ENCODE results near the gene TP53INP2.
"Not testable (repeated sequence)": the region's sequence is repeated elsewhere in the genome, so short reads cannot be mapped to it uniquely, and the experiment has no call there.

TP53INP2 gene

DNA sequence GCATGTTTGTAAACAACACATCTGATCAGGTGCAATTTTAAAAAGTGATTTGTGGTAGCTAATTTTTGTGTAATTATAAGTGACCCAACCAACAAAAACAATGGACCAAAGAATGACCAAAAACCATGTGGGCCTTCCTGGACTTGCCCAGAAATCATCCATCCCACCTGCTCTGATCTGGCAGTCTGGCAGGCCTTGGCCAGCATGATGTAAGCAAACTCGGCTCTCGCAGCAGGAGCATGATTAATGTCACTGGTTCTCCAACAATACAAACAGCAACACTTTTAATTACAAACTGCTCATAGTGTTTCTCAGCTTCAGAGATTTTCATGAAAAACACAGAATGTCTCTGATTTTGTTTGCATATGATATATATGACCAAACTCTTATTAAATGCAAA lies 16.1 kb downstream of the TP53INP2 start:
- DNase-seq (ENCODE audit: low spot score), result no peak
- FAIRE-seq, result no peak

DNA sequence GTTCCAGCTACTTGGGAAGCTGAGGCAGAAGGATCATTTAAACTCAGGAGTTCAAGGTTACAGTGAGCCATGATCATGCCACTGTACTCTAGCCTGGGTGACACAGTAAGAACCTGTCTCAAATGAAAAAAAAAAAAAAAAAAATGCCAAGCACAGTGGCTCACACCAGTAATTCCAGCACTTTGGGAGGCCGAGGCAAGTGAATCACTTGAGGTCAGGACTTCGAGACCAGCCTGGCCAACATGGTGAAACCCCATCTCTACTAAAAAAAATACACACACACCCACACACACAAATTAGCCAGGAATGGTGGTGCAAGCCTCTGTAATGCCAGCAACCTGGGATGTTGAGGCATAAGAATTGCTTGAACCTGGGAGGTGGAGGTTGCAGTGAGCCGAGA lies 18.4 kb downstream of the TP53INP2 start:
- not testable (repeated sequence) for FAIRE-seq; DNase-seq (ENCODE audit: low spot score)

DNA sequence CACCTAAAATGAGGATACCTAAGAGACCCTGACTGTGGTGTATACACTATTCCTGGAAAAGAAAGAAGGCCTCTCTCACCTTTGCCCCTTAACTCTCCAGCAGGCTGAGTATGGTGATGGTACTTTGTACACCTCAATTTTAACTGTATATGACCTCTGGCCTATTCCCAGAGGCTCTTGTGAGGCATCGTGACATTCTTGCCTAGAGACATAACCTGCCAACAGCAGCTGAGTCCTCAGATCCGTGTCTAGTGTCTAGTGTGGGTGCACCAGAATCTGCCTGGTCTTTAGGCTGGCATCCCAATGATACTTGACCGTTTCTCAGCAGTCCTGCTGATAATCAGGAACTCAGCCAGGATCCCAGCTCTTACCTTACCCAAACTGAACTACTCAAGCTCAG lies 20.0 kb downstream of the TP53INP2 start:
- no peak for DNase-seq (ENCODE audit: low spot score)
- no peak for FAIRE-seq

DNA sequence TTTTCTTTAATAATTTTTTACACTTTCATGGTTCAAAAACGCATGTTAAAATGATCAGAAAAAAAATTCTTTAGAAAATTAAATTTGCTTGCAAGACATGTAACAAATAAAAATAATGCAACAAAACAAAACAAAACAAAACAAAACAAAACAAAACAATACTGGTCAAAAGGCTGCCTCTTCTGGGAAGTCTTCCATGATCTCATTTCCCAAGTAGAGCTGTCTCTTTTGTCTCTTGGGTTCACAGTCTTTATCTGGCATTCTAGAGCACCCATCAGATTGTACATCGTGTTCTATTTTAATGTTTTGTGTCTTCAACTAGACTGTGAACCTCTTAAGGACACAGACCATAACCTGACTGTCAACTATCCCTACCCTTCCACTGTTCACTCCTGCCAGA lies 25.3 kb downstream of the TP53INP2 start:
- no peak for DNase-seq (ENCODE audit: low spot score)

DNA sequence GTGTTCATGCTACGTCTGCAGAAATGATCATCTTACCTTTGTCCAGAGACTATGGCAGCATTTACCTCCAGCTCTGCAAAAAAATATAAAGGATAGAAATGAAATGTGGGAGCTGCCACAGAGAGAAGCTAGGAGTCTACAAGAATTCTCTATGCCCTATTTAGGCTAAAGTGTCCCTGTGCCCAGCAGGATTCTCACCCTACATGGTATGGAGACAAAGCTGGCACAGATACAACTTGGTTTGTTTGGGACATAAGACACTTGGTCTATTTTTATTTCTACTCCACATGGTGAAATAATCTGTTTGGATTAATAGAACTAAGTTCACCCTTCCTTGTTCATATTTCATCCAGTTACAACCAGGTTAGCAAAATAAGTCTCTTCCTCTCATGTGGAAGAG lies 28.4 kb downstream of the TP53INP2 start:
- no peak for FAIRE-seq

More for the DNA sequence above, 25.3 kb downstream of the TP53INP2 start:
- no peak for FAIRE-seq

DNA sequence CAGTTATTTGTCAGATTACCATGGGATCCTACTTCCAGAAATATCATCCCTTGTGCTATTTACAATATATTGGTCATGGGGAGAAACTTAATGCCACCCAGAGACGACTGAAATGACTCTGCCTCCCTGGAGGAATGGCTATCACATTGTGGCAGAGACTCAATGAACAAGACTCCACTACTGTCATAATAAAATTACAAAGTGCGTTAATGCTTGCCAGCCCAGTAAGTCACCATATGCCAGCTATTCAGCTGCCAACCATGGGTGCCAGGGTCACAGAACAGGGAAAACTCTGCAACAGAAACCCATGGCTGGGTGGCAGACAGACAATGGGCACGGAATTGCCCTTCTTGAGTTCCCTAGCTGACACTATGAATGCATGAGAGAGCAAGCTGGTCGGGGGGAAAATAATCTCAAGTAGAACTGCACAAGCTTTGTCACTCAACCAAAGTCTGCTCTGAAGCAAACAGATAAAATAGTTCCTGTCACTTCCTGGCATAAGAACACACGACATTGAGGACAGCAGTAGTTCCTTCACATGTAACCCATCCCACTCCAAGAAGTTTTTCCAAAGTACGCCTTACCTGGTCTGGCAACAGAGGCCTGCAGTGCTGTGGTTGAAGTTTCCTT lies 32.1 kb downstream of the TP53INP2 start:
- no peak for DNase-seq (ENCODE audit: low spot score)
- no peak for FAIRE-seq

More for the DNA sequence above, 28.4 kb downstream of the TP53INP2 start:
- DNase-seq (ENCODE audit: low spot score), result no peak

DNA sequence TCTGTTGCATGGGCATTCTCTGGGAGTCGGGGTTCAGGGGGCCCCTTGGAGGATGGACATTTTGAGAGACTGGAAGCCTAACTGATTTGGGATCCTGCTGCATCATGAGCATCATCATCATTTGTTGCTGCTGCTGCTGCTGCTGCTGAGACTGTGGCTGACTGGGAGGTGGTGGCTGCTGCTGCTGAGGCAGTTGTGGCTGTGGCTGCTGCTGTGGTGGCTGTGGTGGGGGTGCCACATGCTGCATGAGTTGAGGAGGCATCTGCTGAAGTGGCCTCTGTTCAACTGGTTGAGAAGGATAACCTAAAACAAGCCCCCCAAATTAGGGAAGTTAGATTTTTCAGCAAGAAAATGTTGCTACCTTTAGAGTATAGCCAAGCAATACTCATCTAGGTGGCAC lies 38.9 kb downstream of the TP53INP2 start:
- FAIRE-seq, result no peak
- DNase-seq (ENCODE audit: low spot score), result no peak

DNA sequence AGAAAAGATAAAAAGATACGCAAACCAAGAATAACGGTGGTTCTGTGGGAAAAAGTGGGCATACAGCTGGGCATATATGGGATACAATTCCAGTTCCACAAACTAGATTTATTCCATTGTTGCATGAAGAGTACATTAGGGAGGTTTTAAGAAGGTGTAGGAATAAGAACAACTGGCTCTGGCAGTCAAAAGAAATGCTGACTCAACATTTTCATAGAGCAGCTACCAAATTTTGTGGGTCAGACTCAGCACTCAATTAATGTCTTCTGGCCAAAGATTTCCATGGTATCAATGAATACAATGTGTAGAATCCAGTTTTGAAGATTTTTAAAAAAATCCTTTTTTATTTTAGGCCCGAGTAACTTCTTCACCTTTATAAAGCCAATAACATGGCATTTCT lies 40.2 kb downstream of the TP53INP2 start:
- no peak for DNase-seq (ENCODE audit: low spot score)

DNA sequence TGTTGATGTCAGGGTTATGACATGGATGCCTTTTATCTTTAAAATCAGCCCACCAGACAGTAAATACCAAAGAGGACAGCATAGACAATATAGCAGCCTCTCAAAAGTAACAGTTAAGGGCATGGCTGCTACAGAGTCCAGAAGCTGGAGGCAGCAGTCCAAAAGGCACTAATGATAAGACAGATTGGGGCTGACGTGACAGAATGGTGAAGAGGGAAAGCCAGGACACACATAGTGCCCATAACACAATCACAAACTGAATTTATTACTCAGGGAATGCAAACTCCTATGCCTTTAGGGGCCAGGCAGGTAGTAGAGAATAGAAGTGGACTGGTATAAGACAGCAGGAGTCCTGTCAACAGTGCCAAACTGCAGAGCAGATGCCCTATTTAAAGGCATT lies 40.7 kb downstream of the TP53INP2 start:
- FAIRE-seq, result no peak

More for the DNA sequence above, 40.2 kb downstream of the TP53INP2 start:
- no peak for FAIRE-seq

DNA sequence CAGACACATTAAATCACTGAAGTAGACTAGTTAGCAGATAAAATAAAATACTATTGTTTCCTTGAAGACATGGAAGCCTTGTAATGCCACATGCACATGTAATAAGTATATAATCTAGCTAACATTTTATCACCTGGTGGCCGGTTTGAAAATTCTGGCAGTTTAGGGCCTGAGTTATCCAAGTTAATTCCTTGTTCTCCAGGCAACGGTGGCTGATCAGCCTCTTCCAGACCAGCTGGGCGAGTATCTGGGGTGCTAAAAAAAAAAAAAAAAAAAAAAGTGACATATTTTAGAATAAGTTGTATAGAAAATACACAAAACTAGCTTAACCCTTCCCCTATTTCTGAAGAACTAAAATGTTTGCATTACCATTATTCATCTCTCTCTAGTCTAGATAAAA lies 42.5 kb downstream of the TP53INP2 start:
- FAIRE-seq (no peak), DNase-seq (ENCODE audit: low spot score) (no peak)

More for the DNA sequence above, 40.7 kb downstream of the TP53INP2 start:
- DNase-seq (ENCODE audit: low spot score), result no peak

DNA sequence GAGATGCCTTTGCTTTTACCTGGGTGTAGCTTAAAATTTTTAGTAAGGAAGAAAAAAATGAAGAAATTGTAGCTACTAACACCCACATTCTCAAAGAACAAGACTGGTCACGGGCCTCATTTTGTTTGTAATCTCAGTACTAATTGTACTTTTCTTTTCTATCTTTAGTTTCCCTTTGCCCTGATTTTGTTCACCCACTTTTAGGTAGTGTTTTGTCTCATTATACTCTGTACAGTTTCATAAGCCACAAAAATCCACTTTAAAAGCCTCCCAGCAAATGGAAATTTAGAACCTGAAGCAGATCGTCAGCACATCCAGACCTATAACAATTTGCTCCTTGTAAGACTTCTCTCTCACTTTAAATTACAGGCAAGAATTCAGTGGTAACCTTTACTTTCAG lies 43.3 kb downstream of the TP53INP2 start:
- FAIRE-seq (no peak), DNase-seq (ENCODE audit: low spot score) (no peak)

DNA sequence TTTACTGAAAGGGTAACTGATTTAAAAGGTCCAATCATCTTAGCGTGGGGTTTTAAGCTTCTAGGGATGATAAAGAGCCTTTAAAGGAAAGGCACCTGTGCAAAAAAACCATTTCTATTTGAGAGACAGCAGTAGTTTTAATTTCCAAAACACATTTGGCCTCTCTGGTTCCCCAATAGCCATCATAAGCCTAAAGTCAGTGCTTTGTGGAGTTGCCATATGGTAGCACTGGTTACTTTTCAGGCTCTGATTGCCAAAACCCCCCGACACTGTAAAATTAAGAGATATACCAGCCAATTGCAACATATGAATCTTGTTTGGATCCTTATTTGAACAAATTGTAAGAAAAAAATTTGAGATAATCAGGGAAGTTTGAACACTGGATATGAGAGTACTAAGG lies 44.6 kb downstream of the TP53INP2 start:
- no peak for FAIRE-seq

DNA sequence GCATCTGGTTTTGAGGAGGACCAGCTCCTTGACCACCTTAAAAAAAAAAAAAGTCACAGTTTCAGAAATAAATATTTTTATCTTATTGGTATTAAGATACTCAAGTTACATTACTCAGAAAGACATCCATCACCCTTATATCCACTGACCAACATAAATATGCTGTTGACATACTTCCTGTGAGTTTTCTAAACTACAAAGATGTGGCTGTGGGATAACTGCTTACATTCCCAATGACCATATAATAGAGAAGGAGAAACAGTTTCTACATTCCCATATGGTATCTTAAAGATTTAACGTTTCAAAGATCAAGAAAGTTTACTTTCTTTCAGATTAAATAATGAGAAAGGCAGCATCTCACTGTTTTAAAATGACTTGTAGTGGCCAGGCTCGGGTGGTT lies 46.3 kb downstream of the TP53INP2 start:
- FAIRE-seq (no peak), DNase-seq (ENCODE audit: low spot score) (no peak)

More for the DNA sequence above, 44.6 kb downstream of the TP53INP2 start:
- no peak for DNase-seq (ENCODE audit: low spot score)

DNA sequence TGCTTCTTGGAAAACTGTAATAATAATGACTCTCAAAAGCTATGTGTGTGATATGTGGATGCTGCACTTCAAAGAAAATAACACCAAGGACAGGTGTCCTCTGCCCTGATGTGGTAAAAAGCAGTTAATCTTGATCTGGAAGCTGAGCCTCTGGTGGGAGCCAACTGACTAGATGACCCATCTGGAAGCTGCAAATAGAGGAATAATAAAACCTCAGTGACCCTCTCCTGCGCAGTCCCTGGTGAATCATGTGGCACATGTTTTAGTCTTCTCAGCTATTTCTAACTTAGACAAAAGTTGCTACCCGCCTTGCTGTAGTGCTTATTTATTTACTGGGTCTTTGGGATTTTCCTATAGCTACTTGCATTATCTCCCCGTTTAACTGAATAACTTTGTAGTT lies 47.3 kb downstream of the TP53INP2 start:
- no peak for FAIRE-seq

DNA sequence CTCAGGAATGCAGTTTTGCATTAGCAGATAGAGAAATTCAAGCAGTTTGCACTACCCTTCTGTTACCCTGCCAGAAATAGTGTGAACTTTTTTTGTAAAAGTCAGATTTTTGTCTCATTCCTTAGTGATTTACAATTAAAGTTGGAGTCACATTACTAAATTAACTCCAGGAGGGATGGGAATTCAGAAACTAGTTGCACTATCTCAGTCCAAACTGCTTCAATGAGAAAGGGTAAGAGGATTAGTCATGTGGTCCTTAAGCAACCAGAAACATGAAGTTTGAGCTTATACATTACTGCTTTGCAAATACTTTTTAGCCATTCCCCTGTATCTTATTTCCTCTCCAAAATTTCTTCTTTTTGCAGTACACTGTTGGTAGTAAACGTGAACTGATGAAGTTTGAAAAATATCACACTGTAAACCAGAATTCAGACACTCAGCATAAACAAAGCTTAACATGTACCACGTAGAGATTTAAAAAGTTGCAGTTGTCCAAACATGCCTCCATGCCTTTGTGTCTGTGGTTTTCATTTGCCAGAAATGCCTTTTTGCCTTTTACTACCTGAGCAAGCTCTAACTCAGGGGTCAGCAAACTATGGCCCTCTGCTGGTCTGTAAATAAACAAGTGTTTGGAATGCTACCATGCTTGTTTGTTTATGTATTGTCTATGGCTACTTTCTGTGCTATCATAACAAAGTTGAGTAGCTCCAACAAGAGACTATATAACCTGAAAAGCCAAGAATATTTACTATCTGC lies 49.7 kb downstream of the TP53INP2 start:
- FAIRE-seq (no peak), DNase-seq (ENCODE audit: low spot score) (no peak)

More for the DNA sequence above, 47.3 kb downstream of the TP53INP2 start:
- DNase-seq (ENCODE audit: low spot score), result no peak

DNA sequence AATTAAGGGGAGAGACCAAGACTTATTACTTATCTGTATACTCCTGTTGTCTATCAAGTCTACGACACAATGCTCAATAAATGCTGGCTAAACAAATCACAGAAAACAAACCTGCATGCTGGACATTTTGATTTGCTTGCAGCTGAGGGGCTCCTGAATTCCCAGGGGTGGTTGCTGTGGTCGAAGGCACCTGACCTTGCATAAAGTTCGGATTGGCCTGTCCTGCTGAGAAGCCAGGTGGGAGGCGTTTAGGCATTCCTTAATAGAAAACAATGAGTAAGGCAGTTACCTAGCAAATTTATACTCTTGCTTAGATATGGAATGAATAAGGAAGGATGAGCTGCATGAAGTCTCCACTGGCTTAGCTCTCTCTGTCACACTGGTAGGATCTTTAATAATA lies 50.5 kb downstream of the TP53INP2 start:
- FAIRE-seq, result no peak

DNA sequence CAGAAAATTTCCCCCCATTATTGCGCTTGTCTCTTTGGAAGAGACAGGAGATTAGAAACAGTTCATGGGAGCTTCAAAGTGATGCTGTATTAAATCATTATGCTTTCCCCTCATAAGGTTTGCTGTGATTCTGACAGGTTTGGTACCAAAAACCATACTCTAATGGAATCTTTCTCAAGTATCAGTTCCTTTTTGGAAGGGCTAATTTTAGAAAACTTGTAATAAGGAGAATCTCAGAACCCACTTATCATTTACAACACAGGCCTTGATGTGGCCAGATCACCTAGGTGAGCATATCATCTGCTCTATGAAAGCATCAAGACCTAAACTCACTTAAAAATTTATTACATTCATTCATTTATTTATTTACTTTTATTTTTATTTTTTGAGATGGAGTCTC lies 51.2 kb downstream of the TP53INP2 start:
- no peak for FAIRE-seq
- no peak for DNase-seq (ENCODE audit: low spot score)

More for the DNA sequence above, 50.5 kb downstream of the TP53INP2 start:
- DNase-seq (ENCODE audit: low spot score), result no peak

DNA sequence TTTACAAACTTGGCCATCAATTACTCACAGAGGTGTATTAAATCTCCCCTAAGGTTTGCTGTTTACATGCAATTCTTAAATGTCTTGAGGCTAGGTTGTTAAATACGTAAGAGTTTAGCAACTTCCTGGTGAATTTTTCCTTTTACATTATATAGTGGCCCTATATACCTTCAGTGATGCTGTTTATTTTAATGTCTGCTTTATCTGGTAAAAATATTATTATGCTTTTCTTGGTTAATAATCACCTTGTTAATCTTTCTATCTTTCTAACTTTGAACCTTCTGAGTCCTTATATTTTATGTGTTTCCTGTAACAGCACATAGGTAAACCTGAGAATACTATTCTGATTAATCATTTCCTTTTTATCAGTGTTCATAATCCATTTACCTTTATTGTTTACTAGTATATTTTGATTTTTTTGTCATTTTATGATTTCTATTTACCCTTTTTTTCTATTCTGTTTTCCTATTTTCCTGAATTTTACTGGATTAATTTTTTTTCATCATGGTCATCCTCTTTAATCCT lies 57.9 kb downstream of the TP53INP2 start:
- DNase-seq (ENCODE audit: low spot score), result no peak
- FAIRE-seq, result peak; percentile 41
